Measurements from ENCODE around the gene THSD7A.
A peak's percentile ranks its signal among the peaks of the same experiment; 100 is the strongest.

The THSD7A gene

DNA sequence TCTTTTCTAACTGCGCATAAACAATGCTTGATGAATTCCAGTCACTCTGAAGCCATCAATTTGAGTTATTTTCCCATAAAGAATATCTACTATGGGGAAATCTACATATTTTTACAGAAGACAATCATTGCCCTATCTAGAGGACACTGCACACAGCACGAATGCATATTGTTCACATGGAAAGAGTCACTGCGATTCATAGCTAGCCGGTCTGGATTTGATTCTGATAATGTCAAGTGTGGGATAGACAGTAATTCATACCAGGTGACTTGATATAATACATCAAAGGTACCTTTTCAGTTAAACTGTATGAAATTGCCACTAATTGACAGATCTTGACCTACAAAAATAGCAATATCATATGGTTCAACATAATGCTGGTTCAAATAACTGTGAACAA is 255.7 kb downstream of the THSD7A start:
- TF ChIP-seq ZFX (IDR thresholded peaks at IDR 0.05; ENCODE audit: borderline replicate concordance), result no peak
- TF ChIP-seq, protein P1, sequence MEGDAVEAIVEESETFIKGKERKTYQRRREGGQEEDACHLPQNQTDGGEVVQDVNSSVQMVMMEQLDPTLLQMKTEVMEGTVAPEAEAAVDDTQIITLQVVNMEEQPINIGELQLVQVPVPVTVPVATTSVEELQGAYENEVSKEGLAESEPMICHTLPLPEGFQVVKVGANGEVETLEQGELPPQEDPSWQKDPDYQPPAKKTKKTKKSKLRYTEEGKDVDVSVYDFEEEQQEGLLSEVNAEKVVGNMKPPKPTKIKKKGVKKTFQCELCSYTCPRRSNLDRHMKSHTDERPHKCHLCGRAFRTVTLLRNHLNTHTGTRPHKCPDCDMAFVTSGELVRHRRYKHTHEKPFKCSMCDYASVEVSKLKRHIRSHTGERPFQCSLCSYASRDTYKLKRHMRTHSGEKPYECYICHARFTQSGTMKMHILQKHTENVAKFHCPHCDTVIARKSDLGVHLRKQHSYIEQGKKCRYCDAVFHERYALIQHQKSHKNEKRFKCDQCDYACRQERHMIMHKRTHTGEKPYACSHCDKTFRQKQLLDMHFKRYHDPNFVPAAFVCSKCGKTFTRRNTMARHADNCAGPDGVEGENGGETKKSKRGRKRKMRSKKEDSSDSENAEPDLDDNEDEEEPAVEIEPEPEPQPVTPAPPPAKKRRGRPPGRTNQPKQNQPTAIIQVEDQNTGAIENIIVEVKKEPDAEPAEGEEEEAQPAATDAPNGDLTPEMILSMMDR (IDR thresholded peaks at IDR 0.05), result no peak

DNA sequence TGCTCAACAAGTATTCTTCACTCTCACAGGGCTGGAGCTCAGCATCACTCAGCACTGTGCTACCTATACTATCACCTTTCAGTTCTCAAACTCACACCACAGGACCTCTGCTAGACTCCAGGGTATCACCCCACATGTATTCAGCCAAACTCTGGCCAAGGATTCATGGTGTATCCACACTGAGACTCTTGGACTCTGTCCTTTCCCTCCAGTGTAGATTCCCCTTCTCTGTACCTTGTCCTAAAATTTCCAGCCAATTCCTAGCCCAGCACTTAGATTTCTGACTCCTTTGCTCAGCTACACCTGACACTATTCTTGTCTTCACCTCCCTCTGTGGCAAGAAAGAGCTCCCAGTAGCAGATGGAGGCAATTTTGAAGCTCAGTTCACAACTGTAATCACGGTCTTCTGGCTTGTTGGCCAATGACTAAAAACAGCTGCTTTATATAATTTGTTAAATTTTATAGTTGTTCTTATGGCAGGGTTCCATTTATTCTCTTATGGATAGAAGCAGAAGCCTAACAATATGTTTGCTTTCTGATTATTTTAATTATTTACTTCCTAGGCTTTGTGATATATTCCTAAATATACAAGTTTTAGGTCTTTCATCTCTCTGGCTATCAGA is 258.8 kb downstream of the THSD7A start:
- no peak for TF ChIP-seq ZFX (IDR thresholded peaks at IDR 0.05; ENCODE audit: borderline replicate concordance)
- TF ChIP-seq, protein P1 (IDR thresholded peaks at IDR 0.05), result no peak
- no peak overlapping the region for H3K27ac ChIP-seq

More for the DNA sequence above, 255.7 kb downstream of the THSD7A start:
- no peak overlapping the region for H3K27ac ChIP-seq

DNA sequence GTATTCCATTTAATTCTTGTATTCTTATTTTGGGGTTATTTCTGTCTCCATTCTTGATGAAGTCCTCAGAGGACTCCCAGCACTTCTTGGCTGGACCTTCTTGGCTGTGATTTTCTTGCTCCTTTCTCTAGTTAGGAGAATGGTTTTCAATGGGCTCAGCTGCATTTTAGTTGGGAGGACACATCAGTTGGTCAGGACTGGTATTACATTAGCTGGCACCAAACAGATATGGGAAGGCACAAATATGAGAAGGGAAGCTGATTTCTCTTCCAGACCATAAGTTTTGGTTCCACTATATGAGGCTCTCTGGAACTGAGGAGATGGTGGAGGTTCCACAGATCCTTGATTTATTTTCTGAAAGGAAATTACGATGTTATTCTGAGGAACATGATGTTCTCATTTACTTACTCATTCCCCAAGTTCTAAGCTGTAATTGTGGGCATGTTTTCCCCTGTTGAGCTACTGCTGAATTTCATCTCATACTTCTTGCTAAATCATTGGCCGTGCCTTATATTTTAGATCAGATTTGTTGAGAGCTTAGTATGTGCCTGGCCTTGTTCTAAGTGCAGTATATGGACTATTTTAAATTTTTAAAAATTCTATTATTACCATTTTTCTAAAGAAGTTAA is 261.0 kb downstream of the THSD7A start:
- H3K27ac ChIP-seq, result no peak overlapping the region
- TF ChIP-seq, protein P1 (IDR thresholded peaks at IDR 0.05), result no peak; the same call in 1 of the 2 replicates
- TF ChIP-seq ZFX (IDR thresholded peaks at IDR 0.05; ENCODE audit: borderline replicate concordance), result no peak

DNA sequence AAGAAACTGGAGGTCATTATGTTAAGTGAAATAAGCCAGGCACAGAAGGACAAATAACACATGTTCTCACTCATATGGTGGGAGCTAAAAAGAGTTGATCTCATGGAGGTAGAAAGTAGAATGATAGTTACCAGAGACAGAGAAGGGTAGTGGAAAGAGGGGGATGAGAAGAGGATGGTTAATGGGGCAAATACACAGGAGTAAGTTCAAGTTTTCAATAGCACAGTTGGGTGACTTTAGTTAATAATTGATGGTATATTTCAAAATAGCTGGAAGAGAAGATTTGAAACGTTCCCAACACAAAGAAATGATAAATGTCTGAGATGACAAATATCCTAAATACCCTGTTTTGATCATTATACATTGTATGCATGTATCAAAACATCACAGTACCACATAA is 261.8 kb downstream of the THSD7A start:
- no peak overlapping the region for H3K27ac ChIP-seq
- no peak for TF ChIP-seq ZFX (IDR thresholded peaks at IDR 0.05; ENCODE audit: borderline replicate concordance)
- TF ChIP-seq, protein P1 (IDR thresholded peaks at IDR 0.05), result no peak

DNA sequence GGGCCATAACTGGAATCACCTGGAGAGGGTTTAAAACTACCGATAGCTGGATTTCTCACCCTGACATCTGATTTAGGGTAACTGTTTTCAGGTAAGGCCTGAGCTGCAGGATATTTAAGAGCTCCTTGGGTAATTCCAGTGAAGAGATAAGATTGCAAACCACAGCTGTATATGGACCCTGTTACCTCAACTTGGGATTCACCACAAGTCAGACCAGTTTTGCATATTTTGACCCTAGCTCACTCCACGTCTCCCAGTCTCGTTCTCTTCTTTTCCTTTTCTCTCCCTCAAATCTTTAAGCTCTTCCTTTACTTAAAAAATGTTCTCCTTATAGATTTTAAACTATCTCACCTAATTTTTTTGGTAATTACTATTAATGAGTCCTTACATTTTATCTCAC is 264.4 kb downstream of the THSD7A start:
- TF ChIP-seq, protein P1 (IDR thresholded peaks at IDR 0.05), result no peak
- no peak for TF ChIP-seq ZFX (IDR thresholded peaks at IDR 0.05; ENCODE audit: borderline replicate concordance)
- no peak overlapping the region for H3K27ac ChIP-seq

DNA sequence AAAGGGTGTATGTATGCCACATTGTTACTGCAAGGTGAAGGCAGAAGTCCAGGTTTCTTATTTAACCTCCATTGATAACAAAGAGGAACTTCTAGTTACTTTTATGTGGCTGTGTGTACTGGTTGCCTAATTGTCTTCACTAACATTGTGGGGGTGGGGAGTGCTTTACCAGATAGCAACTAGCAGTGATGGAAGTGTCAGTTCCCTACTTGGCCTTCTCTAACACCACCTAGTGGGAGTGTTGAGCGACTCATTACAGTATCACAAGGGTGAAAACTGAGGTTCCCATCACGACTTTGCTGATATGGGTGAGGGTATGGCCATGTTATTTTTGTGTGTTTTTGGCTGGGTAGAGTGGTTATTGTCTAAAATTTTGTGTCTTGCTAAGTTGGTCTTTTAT is 274.4 kb downstream of the THSD7A start:
- no peak for TF ChIP-seq ZFX (IDR thresholded peaks at IDR 0.05; ENCODE audit: borderline replicate concordance)
- TF ChIP-seq, protein P1 (IDR thresholded peaks at IDR 0.05), result peak; percentile 73
- H3K27ac ChIP-seq, result no peak overlapping the region

DNA sequence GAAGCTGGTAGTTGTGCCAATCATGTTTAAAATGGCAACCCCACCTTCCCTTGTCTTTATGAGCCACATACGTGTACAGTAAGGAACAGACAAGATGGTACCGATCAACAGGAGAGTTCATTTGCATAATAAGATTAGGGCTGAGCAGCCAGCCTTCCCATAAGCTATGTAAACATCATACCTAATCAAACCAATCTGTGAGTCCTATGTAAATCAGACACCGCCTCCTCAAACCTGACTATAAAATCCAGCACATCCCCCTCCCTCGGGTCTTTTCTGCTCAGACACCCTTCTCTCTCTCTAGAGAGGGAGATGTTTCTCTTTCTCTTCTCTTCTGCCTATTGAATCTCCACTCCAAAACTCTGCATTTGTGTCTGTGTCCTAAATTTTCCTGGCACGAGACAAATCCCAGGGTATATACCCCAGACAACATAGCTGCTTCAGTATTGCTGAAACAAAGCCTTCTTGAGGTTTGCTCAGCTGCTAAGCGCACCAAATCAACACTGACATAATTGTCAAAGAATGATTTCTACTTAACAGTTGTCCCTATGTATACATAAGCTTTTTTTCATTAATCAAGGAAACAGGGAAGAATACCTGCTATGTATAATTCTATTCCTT is 279.2 kb downstream of the THSD7A start:
- TF ChIP-seq, protein P1 (IDR thresholded peaks at IDR 0.05), result no peak
- TF ChIP-seq ZFX (IDR thresholded peaks at IDR 0.05; ENCODE audit: borderline replicate concordance), result no peak
- H3K27ac ChIP-seq, result peak overlapping the region; percentile 38

Data from 22Rv1 (cell line).